Cortex of kidney (tissue), 1 donor: ENCODE data around the gene NT5DC3.

Experiments used
- DNase-seq: peaks from one replicate; lab custom pipeline; 2025; lab: John Stamatoyannopoulos, UW

Gene NT5DC3

DNA sequence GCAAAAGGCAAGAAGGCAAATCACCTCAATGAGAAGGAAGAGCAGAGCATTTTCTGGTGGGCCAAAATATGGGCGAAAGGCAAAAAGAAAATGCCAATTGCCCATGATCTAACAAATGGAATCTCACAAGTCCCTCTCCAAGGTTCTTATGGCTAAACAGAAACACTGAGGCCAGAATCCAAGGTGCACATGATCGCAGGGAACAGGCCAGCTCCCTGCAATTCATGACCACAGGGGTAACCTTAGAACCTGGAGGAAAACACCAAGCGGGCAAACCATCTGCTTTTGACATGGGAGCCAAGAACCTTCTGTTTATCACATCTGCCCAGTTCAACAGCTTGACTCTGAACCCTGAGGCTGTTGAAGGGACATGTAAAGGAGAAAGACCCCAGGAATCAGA lies 60.0 kb downstream of the NT5DC3 start:
- DNase-seq, result no peak

GRCh38 chr12:103780093-103780440 lies 61.0 kb downstream of the NT5DC3 start:
- no peak for DNase-seq

DNA sequence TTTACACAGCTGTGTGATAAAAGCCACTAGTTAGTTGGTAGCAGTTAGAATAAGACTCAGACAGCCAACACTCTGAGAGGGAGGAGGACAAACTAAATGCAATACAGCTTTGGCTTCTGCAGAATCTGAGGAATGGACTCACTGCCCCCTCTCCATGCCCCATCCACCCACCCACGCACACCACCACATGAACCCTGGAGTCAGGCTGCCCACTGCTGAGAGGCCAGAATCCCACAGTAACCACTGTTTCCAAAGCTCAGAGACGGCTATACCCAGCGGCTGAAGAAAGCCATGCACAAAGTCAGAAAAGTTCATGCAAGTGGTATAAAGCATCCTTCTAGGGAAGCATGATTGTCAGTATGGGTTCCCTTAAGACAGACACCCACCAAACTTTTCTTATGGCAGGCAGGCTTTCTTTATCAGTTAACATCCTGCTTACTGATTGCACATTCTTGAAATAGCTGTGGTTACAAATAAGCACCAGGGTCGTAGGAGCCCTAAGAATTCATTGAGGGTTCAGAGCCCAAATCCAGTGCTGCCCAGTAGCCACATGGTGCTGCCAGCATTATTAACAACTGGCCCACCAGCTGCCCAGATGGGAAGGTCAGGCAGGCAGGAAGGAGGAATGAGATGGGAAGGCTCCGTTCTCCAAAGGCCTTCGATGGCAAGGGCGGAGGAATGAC lies 61.5 kb downstream of the NT5DC3 start:
- no peak for DNase-seq

GRCh38 chr12:103778781-103779180 lies 62.3 kb downstream of the NT5DC3 start:
- no peak for DNase-seq

GRCh38 chr12:103774977-103775560 lies 66.0 kb downstream of the NT5DC3 start:
- no peak for DNase-seq

DNA sequence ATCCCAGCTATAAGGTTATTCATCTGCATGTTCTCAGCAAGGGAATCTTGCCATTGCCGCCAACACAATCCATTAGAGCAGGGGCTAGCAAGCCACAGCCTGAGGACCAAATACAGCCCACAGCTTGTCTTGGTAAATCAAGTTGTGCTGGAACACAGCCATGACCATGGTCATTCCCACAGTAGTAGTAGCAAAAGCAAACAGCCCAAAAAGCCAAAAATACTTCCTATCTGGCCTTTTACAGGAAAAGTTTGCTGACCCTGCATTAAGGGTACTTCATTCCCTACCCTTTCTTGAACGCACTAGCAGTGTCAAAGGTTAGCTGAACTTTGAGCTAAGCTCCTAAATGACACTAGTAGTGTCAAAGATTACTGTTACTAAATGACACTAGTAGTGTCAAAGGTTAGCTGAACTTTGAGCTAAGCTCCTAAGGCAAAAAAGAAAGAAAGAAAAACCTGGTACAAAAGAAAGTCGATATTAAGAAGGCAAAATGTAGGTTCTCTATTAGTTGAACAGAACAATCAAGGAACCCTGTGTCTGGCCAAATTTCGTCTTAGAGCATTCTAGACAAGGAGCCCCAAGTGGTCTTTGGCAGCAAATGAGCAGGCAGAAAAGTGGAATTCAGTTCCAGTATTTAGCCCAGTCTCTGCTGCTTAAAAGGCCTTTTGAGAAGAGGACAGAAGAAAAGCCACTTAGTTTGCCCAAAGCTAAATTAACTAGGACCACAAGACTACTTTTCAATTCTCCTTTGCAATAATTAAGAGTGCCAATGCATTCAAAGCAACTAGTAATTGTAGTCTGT lies 67.7 kb downstream of the NT5DC3 start:
- DNase-seq, result no peak

- DNase-seq, result no peak
Observed at GRCh38 chr12:103772367-103773108, 68.5 kb downstream of the NT5DC3 start.

DNA sequence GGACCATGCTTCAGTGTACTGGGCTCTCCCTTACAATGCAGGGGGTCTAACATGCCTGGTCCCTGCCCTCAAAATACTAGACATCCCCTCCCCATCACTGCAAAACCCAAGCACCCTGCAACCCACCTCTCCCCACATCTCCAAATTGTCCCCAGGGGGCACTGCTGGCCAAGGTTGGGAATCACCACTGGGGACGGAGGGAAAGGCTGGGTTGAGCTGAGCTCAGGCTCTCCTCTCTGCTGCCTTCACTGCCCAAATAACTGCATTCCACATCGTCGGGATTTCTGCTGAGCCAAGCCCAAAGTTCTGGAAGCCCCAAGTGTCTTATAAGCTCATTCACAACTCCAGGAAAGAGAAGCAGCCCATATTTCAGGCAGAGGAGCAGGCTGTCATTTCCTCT lies 69.6 kb downstream of the NT5DC3 start:
- DNase-seq, result no peak

DNA sequence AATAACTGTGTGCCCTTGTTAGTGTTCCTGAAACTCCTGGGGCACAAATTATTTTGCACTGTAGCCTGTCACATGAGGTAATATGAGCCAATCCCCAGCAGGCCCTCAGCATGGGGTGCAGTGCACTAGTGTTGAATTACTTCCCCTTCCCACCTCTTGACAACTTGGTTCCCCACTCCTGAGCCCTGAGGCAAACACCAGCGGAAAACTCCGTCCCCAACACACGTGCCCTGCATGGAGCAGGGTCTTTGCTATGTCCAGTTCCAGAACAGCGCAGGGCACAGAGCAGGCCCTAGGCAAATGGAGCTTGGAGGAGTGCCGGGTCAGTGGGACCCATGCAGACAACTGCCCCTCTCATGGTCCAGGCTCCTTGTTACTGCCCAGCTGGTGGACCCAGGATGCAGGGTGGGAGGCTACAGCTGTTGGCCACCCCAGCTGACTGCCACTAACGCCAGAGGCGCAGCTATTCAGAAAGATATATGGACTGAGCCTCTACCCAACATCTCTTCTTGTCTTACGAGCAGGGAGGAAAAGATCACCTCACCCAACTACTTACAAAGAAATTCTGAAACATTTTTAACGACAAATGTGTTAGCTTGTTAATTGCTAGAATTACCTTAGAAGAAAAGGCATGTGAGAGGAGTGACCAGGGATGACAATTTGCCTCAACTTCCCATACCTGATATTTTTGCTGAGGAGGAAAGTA lies 71.6 kb downstream of the NT5DC3 start:
- DNase-seq, result no peak

GRCh38 chr12:103768467-103769123 lies 72.4 kb downstream of the NT5DC3 start:
- DNase-seq, result no peak

GRCh38 chr12:103766028-103766427 lies 75.0 kb downstream of the NT5DC3 start:
- DNase-seq, result no peak

DNA sequence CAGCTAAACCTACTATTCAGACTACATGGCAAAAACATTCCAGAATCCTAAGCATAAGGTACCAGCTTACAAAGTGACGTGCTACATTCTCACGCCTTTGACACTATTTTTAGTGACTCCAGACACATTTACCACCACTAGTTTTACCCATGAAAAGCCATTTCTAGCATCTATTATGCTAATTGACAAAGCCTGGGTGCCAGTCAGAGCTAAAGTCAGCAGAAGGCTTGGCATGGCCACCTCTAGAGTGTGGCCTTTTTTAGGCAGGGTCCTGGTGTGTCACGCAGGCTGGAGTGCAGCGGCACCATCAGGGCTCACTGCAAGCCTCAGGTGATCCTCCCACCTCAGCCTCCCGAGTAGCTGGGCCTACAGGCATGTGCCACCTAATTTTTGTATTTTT lies 75.7 kb downstream of the NT5DC3 start:
- no peak for DNase-seq

DNA sequence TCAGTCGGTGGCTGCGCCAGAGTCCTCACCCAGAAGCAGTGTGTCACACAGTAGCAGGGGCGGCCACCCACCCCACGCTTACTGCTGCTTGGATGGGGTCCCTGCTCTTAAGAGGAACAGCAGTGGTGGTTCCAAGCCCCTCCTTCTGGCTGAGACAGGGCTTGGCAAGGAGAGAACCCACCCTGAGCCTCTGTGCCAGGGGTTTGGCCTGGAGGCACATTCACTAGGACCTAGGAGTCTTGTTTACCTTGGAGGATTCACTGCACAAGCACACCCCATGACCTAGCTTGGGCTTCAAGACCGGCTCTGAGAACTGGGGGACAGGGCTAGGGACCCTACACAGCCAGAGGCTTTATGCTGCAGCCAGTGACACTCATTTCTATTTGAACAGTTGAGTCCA lies 78.6 kb downstream of the NT5DC3 start:
- no peak for DNase-seq

- no peak for DNase-seq
Observed at GRCh38 chr12:103758310-103759089, 82.5 kb downstream of the NT5DC3 start.

- no peak for DNase-seq
Observed at GRCh38 chr12:103757248-103757647, 83.8 kb downstream of the NT5DC3 start.

DNA sequence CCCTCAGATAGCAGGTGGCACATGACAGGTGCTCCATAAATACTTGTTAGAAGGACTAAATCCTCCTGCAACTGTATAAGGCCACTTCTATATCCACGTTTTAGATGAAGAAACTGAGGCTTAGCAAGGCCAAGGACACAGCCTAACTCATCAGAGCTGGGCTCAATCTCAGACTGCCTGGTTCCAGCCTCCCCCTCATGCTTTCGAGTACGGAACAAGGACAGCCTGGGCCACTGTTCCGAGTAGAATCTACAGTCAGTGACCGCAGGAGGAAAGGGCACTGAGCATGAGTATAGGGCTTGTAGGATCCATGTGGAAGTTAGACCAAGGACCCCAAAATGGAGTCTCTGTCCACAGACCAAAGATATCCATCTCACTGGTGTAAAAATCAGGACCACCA lies 84.6 kb downstream of the NT5DC3 start:
- no peak for DNase-seq

GRCh38 chr12:103755425-103755824 lies 85.6 kb downstream of the NT5DC3 start:
- no peak for DNase-seq

DNA sequence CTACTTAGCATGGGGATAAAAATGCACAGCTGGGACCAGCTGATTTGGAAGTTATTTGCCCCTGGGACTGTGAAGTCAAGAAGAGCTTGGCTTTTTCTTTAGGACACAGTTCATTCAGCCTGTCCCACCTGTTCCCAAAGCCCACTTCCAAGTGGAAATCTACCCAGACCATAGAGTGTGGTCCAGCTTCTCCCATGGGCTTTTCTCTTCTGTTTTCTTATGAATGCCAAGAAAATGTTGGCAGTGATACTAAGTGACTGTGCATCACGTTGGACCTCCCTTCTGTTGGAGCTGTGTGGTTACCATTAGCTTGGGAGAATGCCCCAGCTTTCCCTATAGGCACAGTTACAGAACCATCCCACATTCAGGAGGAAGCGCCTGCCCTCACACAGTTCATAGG lies 89.4 kb downstream of the NT5DC3 start:
- DNase-seq, result no peak

- no peak for DNase-seq
Observed at GRCh38 chr12:103751171-103751570, 89.9 kb downstream of the NT5DC3 start.

GRCh38 chr12:103748875-103749274 lies 92.2 kb downstream of the NT5DC3 start:
- DNase-seq, result no peak

DNA sequence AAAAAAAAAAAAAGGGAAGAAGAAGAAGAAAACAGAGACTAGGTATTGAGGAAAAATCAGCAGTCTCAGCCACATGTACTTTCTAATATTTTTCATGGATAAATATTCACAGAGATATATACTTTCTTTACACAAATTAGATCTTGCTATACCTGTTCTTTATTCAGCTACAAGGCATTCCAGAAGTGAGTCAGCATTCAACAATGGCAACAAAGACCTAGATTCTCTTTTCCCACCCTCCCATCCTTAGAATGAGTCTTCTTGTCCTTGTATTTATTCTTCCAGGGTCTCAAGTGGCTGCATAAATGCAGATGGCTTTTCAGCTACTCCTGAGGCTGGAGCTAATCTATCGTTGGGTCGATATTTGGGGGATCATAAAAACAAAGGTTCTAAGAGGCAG lies 93.0 kb downstream of the NT5DC3 start:
- no peak for DNase-seq
